ENCODE measurements around the gene MBLAC2.

Gene MBLAC2

GRCh38 chr5:90424245-90424644 lies 50.3 kb downstream of the MBLAC2 start:
- no peak for TF ChIP-seq CTCF (conservative IDR thresholded peaks at IDR 0.05)
- no peak overlapping the region for H3K27ac ChIP-seq

GRCh38 chr5:90421136-90421535 lies 53.4 kb downstream of the MBLAC2 start:
- peak; percentile 61 for TF ChIP-seq CTCF (conservative IDR thresholded peaks at IDR 0.05)
- H3K27ac ChIP-seq = no peak overlapping the region

- no peak overlapping the region for H3K27ac ChIP-seq
Measured at GRCh38 chr5:90418214-90418613, 56.4 kb downstream of the MBLAC2 start.

GRCh38 chr5:90410178-90410762 lies 64.3 kb downstream of the MBLAC2 start:
- no peak for TF ChIP-seq CTCF (conservative IDR thresholded peaks at IDR 0.05)

More at GRCh38 chr5:90418214-90418613, 56.4 kb downstream of the MBLAC2 start:
- no peak for TF ChIP-seq CTCF (conservative IDR thresholded peaks at IDR 0.05)

GRCh38 chr5:90409318-90410177 lies 65.0 kb downstream of the MBLAC2 start, which contains the start of gene CETN3:
CETN3 (minus strand) TSS chr5:90409756; CDS start chr5:90409661, 95 bp downstream.
- peak within 1 kb of the TSS; percentile 92 for H3K27ac ChIP-seq
- TF ChIP-seq CTCF (conservative IDR thresholded peaks at IDR 0.05) = no peak

More at GRCh38 chr5:90410178-90410762, 64.3 kb downstream of the MBLAC2 start:
- H3K27ac ChIP-seq = peak overlapping the region; percentile 92

GRCh38 chr5:90408571-90409317 lies 65.8 kb downstream of the MBLAC2 start:
- H3K27ac ChIP-seq = peak overlapping the region; percentile 92
- TF ChIP-seq CTCF (conservative IDR thresholded peaks at IDR 0.05) = no peak

All from VCaP (cell line).